Measurements from ENCODE around the gene SNX32.

The SNX32 gene

GRCh38 chr11:65865550-65866172 is 31.9 kb downstream of the SNX32 start:
- no peak for DNase-seq (ENCODE audit: low read depth in 2 of 3, low spot score in 1 of 3)

GRCh38 chr11:65866509-65867283 is 32.9 kb downstream of the SNX32 start:
- DNase-seq (ENCODE audit: low read depth in 2 of 3, low spot score in 1 of 3): no peak

GRCh38 chr11:65867284-65868071 is 33.7 kb downstream of the SNX32 start:
- DNase-seq (ENCODE audit: low read depth in 2 of 3, low spot score in 1 of 3): no peak

- no peak for DNase-seq (ENCODE audit: low read depth in 2 of 3, low spot score in 1 of 3)
Measured at GRCh38 chr11:65868076-65868667, 34.4 kb downstream of the SNX32 start.

- no peak for DNase-seq (ENCODE audit: low read depth in 2 of 3, low spot score in 1 of 3)
Measured at GRCh38 chr11:65868907-65869306, 35.1 kb downstream of the SNX32 start.

- no peak for DNase-seq (ENCODE audit: low read depth in 2 of 3, low spot score in 1 of 3)
Measured at GRCh38 chr11:65869643-65870306, 36.0 kb downstream of the SNX32 start.

- no peak for DNase-seq (ENCODE audit: low read depth in 2 of 3, low spot score in 1 of 3)
Measured at GRCh38 chr11:65870307-65870658, 36.5 kb downstream of the SNX32 start.

- no peak for DNase-seq (ENCODE audit: low read depth in 2 of 3, low spot score in 1 of 3)
Measured at GRCh38 chr11:65870706-65871681, 37.2 kb downstream of the SNX32 start.

GRCh38 chr11:65871811-65872548 is 38.2 kb downstream of the SNX32 start:
- no peak for DNase-seq (ENCODE audit: low read depth in 2 of 3, low spot score in 1 of 3)

- DNase-seq (ENCODE audit: low read depth in 2 of 3, low spot score in 1 of 3): no peak
Measured at GRCh38 chr11:65872586-65873317, 39.0 kb downstream of the SNX32 start, which contains the start of gene EFEMP2. EFEMP2 (minus strand) TSS chr11:65872800; CDS start chr11:65872354, 446 bp downstream.

- DNase-seq (ENCODE audit: low read depth in 2 of 3, low spot score in 1 of 3): peak; percentile 92 to 99 (median 92)
Measured at GRCh38 chr11:65873318-65874156, 39.8 kb downstream of the SNX32 start.

- DNase-seq (ENCODE audit: low read depth in 2 of 3, low spot score in 1 of 3): no peak
Measured at GRCh38 chr11:65879617-65880016, 45.9 kb downstream of the SNX32 start, which contains the start of gene CTSW. CTSW (plus strand) TSS chr11:65879837; CDS start chr11:65879855, 18 bp downstream.

GRCh38 chr11:65880027-65880426 is 46.3 kb downstream of the SNX32 start:
- no peak for DNase-seq (ENCODE audit: low read depth in 2 of 3, low spot score in 1 of 3)

GRCh38 chr11:65880844-65881421 is 47.2 kb downstream of the SNX32 start:
- no peak for DNase-seq (ENCODE audit: low read depth in 2 of 3, low spot score in 1 of 3)

- no peak for DNase-seq (ENCODE audit: low read depth in 2 of 3, low spot score in 1 of 3)
Measured at GRCh38 chr11:65882120-65883057, 48.6 kb downstream of the SNX32 start.
